CD4-positive, alpha-beta T cell treated with Interferon gamma for 1 hour (primary cell): ENCODE measurements around the gene WWTR1.

Experiments used
- DNase-seq: peaks from one replicate; pipeline ENCODE4 v3.0.0-alpha.2; 2020

Gene WWTR1

DNA sequence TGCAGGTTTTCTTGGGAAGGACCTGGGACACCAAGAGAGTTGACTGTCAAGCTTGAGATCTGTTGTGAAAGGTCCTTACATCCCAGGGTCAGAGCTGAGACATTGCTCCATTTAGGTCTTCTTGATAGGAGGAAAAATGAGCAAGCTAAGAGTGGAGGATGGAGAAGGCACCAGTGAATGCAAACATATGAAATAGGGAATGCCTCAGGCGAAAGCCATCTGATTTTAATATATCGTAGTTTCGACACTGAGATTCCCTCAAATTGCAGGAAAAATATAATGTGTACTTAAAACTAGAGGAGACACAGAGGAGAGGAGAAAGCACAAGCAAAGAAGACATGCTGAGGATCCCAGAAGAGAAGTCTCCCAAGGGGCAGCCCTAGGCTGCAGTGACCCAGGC is 97.8 kb downstream of the WWTR1 start:
- DNase-seq: no peak

- DNase-seq: no peak
Observed at GRCh38 chr3:149559525-149559924, 98.3 kb downstream of the WWTR1 start.

GRCh38 chr3:149555927-149556326 is 101.9 kb downstream of the WWTR1 start:
- no peak for DNase-seq

DNA sequence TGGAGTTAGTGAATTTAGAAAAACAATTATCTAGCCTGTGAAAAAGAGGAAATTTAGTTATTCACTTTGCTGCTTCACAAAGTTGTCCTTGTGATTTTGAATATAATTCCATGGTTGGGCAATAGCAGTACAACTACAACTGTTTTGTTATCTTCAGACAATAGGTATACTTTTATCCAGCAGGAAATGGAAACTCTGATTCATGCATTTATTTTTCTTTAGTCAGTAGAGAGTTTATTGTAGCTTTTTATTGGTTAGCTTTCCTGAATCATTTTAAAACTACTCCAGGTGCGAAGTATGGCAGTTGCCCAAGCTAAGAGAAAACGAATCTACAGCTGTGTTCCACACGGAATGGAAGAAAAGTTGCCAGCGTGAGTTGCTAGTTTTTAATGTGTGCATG is 103.0 kb downstream of the WWTR1 start:
- no peak for DNase-seq

DNA sequence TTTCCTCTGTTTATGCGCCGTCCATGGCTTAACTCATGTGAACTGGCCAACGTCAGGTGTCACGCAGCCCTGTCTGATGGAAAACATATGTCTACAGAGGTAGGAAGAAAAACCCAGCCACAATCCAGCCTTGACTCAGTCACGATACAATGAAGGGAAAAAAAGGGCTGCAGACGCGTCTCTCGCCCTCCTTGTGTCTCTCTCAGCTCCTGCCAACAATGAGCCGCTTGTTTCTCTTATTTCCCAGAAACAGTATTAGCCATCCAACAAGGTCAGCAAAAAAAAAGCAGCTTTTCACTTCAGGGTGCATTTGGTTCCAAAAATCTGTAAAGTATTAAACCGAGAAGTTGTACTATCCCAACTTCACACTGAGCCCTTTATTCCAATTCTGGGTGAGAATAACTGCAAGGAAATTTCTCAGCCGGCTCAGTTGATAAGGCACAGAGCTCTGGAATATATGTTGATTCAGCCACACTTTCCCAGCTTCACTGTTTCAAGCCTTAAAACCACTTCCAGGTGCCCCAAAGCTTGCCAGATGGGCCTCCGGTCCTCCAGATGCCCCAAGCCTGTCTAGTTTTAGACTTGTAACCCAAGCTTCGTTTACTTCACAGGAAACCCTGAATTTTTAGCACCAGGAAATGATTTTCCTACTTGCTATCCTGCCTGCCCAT is 103.9 kb downstream of the WWTR1 start:
- no peak for DNase-seq

DNA sequence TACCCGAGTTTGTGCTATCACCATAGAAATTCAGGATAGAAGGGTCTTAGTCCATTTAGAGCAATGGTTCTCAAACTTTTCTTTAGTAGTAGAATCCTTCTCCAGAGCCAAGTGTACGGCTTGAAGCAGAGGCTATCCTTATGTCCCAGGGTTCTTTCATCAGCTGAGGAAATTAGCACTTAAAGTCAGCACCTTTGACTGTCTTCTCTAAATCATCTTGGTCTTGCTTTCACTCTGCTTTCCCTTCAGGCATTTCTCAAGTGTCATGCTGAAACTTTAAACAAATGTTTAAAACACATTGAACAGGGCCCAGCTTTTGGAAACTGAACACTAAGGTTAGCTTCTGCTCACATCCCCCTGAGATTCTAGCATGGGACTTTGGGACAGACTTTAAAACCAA is 105.1 kb downstream of the WWTR1 start:
- DNase-seq: no peak

DNA sequence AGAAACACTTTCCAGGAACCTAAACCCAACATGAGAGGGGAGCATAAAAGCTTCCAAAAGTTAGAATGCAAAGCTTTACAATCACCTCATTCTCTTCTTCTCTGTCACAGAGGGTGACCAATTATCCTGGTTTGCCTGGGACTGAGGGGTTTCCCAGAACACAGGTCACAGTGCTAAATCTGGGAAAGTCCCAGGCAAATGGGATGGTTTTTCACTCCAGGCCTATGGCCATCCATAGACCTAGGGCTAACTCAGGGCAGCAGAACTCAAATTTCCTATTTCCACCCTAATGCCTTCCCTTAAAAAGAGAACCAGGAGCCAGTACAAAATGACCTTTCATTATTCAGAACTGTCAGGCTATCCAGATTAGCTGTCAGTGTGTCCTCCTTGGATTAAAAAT is 106.3 kb downstream of the WWTR1 start:
- DNase-seq: no peak

DNA sequence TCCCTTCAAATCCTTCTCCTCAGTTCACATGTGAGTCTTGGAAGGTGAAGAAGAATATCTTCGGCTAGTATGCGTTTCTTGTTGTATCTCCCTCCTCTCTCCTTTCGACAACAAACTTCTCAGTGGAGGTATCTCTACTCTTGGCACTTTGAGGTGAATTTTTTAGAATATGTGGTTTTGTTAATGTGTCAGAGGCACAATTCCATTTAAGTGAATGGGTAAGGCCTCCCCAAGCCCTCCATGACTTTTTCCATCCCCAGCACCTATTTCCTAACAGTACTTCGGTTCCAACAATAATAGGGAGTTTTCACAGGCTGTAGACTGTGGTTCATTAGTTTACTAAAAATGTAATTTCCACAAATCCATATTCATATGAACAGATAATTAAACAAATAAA is 109.2 kb downstream of the WWTR1 start:
- DNase-seq: no peak

DNA sequence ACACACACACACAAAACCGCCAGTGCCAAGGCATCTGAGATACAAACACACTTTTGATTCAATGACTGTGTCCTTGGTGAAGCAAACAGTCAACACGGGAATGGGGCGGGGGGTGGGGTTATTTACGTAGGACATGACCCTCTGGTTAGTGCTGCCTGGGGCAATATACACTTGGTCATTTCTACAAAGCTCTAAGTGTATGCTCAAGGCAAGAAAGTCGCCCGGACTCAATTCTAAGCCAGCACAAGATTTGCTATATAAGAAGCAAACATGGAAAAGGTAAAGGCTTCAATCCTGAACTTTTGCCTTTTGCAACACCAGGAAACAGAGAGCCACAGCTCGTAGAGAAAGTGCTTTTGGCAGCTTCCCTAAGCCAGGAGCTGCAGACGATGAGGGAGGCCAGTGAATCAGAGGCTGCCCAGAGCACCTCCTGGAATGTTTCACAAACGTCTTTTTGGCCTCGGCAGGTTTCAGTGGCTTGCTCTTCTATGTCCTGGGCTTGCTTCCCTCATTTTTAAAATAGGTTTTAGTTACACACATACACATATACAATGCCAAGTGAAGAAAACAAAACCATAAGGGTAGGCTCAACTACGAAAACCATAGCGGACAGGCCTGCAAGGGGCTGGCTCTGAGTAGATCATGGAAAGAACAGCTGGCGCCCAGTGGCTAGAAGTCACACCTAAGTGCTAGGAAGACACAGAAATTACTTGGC is 109.7 kb downstream of the WWTR1 start:
- no peak for DNase-seq

GRCh38 chr3:149547413-149547812 is 110.4 kb downstream of the WWTR1 start:
- no peak for DNase-seq

DNA sequence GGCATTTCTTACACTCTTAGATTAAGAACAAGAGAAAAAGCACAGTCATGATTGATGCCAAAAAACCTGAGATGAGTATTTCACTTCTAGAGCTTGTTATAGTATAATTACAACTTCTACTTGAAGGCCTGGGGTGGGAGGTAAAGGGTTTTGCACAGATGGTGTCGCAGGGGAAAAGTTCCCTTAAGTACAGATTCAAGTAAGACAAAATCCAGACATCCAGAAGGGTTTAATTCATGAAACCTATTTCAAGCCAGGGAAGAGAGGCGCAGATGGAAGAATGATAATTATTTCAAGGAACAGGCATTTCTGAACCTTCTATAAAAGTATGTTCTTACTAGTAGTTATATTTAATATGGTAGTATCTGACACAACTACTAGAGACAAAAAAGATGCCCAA is 112.8 kb downstream of the WWTR1 start:
- DNase-seq: no peak

- no peak for DNase-seq
Observed at GRCh38 chr3:149542375-149543312, 115.2 kb downstream of the WWTR1 start.

DNA sequence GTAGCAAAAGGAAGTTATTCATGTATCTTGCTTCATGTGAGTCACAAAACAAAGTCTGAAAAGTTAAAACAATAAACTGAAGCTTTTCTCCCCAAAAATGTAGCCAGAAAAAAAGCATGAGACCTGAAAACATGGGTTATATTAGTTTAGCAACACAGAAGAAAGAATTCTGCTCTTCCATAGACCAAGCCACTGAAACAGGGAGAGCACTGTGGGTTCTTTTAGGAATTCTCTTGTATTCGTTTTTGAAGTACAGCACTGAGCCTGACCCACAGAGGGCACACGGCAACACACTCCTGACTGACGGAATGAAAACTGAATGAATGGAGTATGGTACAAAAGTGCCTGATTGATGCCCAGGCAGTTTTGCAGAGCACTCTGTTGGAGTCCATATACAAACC is 116.7 kb downstream of the WWTR1 start:
- DNase-seq: no peak

DNA sequence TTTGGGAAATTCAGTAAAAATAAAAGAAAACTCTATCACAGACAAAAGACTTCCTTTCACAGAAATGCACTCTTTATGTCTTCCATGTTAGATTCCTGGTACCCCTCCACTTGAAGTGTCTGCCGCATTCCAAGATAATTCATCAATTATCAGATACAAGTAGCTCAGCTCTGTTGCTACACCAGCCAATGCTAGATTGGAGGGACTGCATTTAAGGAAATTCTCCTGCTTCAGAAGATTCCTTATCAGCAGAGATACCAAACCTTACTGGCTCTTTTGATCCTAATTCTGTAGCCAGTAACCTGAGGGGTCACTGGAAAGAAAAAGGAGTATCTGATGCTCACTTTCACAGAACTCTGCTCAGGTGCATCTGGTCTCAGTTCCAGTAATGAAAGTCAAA is 119.5 kb downstream of the WWTR1 start:
- no peak for DNase-seq

GRCh38 chr3:149536429-149536828 is 121.4 kb downstream of the WWTR1 start:
- DNase-seq: no peak

- no peak for DNase-seq
Observed at GRCh38 chr3:149535333-149535685, 122.5 kb downstream of the WWTR1 start.

- DNase-seq: no peak
Observed at GRCh38 chr3:149534671-149535332, 123.0 kb downstream of the WWTR1 start.

- DNase-seq: no peak
Observed at GRCh38 chr3:149534082-149534481, 123.7 kb downstream of the WWTR1 start.

DNA sequence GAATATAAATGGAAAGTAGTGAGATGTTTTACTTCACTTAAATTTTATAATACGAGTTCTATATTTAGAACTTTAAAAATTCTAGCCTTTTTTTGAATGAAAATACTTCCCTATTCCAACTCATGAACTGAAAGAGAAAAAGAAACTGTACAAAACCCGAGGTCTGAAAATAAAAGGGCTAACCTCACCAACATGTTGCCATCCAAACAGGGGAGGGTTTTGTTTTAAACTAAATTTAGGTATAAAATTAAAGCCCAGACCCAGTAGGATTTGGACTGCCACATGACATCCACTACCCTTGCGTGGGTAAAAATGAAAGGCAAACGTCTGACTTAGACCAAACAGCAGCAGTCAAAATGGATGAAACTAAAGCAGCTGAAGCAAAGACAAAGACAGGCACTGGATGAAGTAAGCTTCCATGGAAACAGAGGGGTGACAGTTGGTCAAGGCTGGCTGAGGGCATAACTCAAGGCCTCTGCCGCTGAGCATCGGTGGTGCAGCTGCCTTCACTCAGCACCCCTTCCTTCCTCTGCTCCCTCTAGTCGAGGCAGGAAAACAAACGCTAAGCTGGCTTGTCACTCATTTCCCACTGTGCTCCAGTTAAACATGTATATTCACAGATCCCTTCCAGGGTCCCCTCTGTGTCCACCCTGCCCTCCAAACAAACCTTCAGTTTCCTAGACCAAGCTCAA is 125.2 kb downstream of the WWTR1 start:
- no peak for DNase-seq

GRCh38 chr3:149529099-149529498 is 128.7 kb downstream of the WWTR1 start:
- DNase-seq: no peak

DNA sequence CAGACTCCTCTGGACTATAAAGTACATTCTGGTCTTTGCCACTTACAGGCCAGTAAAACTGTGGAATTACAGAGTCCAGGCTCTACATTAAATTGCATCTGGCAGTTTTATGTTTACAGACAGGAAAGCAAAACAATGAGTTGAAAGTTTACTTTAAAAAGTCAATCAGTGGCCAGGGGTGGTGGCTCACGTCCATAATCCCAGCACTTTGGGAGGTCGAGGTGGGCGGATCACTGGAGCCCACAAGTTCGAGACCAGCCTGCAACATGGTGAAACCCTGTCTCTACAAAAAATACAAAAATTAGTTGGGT is 129.5 kb downstream of the WWTR1 start:
- DNase-seq: no peak

GRCh38 chr3:149527531-149528339 is 130.1 kb downstream of the WWTR1 start:
- DNase-seq: no peak
